ENCODE measurements around the gene N4BP3. TPM values are rescaled to one million over a fixed set of nuclear protein-coding genes. Genes with fewer than 3 reads are reported as not detected.
"Not testable (repeated sequence)": the region's sequence is repeated elsewhere in the genome, so short reads cannot be mapped to it uniquely, and the experiment has no call there.

The N4BP3 gene
- total RNA-seq, 2 donors from 2014 or later = 0.52 to 2.6 TPM

DNA sequence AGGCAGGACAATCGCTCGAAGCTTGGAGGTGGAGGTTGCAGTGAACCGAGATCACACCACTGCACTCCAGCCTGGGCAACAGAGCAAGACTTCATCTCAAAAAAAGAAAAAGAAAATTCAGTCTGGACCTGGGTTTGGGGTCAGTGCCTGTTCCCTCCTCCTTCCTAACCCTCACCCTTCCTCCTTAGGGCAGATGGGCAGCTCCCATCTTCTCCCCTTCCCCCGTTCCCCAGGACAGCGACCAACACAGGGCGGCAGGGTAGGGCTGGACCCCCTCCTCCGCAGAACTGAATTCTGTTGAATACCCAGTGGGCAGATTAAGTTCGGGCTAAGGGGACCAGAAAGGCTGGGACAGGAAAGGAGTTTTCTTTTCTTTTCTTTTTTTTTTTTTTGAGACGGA is 16.0 kb downstream of the N4BP3 start:
- H3K27me3 ChIP-seq = no peaks in the 10 kb centered on the region
- H3K36me3 ChIP-seq (replicated peaks in 1 of 2; ENCODE audit: insufficient read depth in 1 of 2, low read depth in 2 of 2) = no peaks in the 10 kb centered on the region
- intact Hi-C loops (cut with DNase I) = loop anchor here (10.0 kb wide), 1 partner anchor 76 kb away; the partner anchor contains the start of gene HNRNPAB
- ATAC-seq = no peak
- no peaks in the 10 kb centered on the region for H3K9me3 ChIP-seq
- WGBS, 2 donors = 90 to 92% methylated on average over 9 of the region's 9 CpGs
- peaks cover 16% of the 10 kb centered on the region for H3K4me1 ChIP-seq
- TF ChIP-seq, protein P1, sequence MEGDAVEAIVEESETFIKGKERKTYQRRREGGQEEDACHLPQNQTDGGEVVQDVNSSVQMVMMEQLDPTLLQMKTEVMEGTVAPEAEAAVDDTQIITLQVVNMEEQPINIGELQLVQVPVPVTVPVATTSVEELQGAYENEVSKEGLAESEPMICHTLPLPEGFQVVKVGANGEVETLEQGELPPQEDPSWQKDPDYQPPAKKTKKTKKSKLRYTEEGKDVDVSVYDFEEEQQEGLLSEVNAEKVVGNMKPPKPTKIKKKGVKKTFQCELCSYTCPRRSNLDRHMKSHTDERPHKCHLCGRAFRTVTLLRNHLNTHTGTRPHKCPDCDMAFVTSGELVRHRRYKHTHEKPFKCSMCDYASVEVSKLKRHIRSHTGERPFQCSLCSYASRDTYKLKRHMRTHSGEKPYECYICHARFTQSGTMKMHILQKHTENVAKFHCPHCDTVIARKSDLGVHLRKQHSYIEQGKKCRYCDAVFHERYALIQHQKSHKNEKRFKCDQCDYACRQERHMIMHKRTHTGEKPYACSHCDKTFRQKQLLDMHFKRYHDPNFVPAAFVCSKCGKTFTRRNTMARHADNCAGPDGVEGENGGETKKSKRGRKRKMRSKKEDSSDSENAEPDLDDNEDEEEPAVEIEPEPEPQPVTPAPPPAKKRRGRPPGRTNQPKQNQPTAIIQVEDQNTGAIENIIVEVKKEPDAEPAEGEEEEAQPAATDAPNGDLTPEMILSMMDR (IDR thresholded peaks at IDR 0.05) = no peak
- TF ChIP-seq POLR2A (IDR thresholded peaks at IDR 0.05) = no peak
- H3K4me3 ChIP-seq = no peak overlapping the region
- no peak overlapping the region for H3K27ac ChIP-seq
- DNase-seq = no peak

GRCh38 chr5:178130234-178130575 is 16.9 kb downstream of the N4BP3 start:
- H3K9me3 ChIP-seq; intact Hi-C loops (cut with DNase I); H3K36me3 ChIP-seq (replicated peaks in 1 of 2; ENCODE audit: insufficient read depth in 1 of 2, low read depth in 2 of 2); ATAC-seq; DNase-seq; H3K27me3 ChIP-seq: not testable (repeated sequence)
- Histone ChIP-seq H3K4me1 (peaks cover 16% of the 10 kb centered on the region), H3K27ac (peak overlapping the region; percentile 69 to 93 (median 89)), H3K4me3 (peak overlapping the region; percentile 75 to 85)
- 8 to 11% methylated on average over 11 of the region's 11 CpGs for whole genome bisulfite sequencing, 2 donors

- H3K27ac ChIP-seq = peak within 1 kb of the TSS; percentile 69 to 93 (median 89)
- no peaks in the 10 kb centered on the region for H3K9me3 ChIP-seq
- DNase-seq (peak; percentile 84 to 89 (median 86)), ATAC-seq (peak; percentile 97)
- TF ChIP-seq POLR2A (IDR thresholded peaks at IDR 0.05) = peak; percentile 70 to 78 (median 74)
- TF ChIP-seq, protein P1 (IDR thresholded peaks at IDR 0.05) = no peak
- H3K4me3 ChIP-seq = peak within 1 kb of the TSS; percentile 75 to 85
- H3K27me3 ChIP-seq = no peaks in the 10 kb centered on the region
- intact Hi-C loops (cut with DNase I) = no loop called here
- 0% methylated on average over 16 to 72 of the region's 102 CpGs for WGBS, 2 donors
- H3K36me3 ChIP-seq (replicated peaks in 1 of 2; ENCODE audit: insufficient read depth in 1 of 2, low read depth in 2 of 2) = no peaks in the 10 kb centered on the region
- peaks cover 16% of the 10 kb centered on the region for H3K4me1 ChIP-seq
Measured at GRCh38 chr5:178130576-178131445, 17.5 kb downstream of the N4BP3 start, which contains the start of gene RMND5B. TSS of gene RMND5B (plus strand) at chr5:178131014. CDS start at chr5:178138120, 7,106 bp downstream.

GRCh38 chr5:178131446-178131996 is 18.2 kb downstream of the N4BP3 start:
- Histone ChIP-seq H3K4me1 (peaks cover 16% of the 10 kb centered on the region), H3K36me3 (replicated peaks in 1 of 2; ENCODE audit: insufficient read depth in 1 of 2, low read depth in 2 of 2) (no peaks in the 10 kb centered on the region), H3K27me3 (no peaks in the 10 kb centered on the region), H3K27ac (peak overlapping the region; percentile 58 to 93 (median 89)), H3K4me3 (peak overlapping the region; percentile 75 to 85), H3K9me3 (no peaks in the 10 kb centered on the region)
- ATAC-seq (no peak), DNase-seq (no peak)
- 10 to 19% methylated on average over 10 of the region's 10 CpGs for WGBS, 2 donors
- intact Hi-C loops (cut with DNase I) = no loop called here
- TF ChIP-seq, protein P1 (IDR thresholded peaks at IDR 0.05) = no peak

- WGBS, 2 donors = 75 to 85% methylated on average over 10 of the region's 10 CpGs
- intact Hi-C loops (cut with DNase I) = no loop called here
Measured at GRCh38 chr5:178136990-178137389, 23.7 kb downstream of the N4BP3 start.

More at GRCh38 chr5:178136990-178137389, 23.7 kb downstream of the N4BP3 start:
- DNase-seq = no peak
- Histone ChIP-seq H3K9me3 (no peaks in the 10 kb centered on the region), H3K27me3 (no peaks in the 10 kb centered on the region), H3K4me1 (peaks cover 4% of the 10 kb centered on the region), H3K4me3 (no peak overlapping the region), H3K27ac (no peak overlapping the region), H3K36me3 (replicated peaks in 1 of 2; ENCODE audit: insufficient read depth in 1 of 2, low read depth in 2 of 2) (peaks cover 0 to 4% of the 10 kb centered on the region in 2 donors)
- no peak for ATAC-seq
- TF ChIP-seq, protein P1 (IDR thresholded peaks at IDR 0.05) = no peak
- no peak for TF ChIP-seq POLR2A (IDR thresholded peaks at IDR 0.05)
